ENCODE measurements around the gene TCF21.
A peak's percentile ranks its signal among the peaks of the same experiment; 100 is the strongest.

The TCF21 gene

GRCh38 chr6:133896344-133896721 lies 7.4 kb downstream of the TCF21 start:
- no peak overlapping the region for H3K4me3 ChIP-seq (replicated peaks in 1 of 2; ENCODE audit: low read depth in 2 of 2, low read length in 2 of 2)
- no peak for TF ChIP-seq CTCF (IDR thresholded peaks at IDR 0.05; ENCODE audit: low read depth, low read length)

GRCh38 chr6:133898263-133898662 lies 9.3 kb downstream of the TCF21 start:
- no peak for DNase-seq (ENCODE audit: low read depth in 2 of 2)
- TF ChIP-seq CTCF (IDR thresholded peaks at IDR 0.05; ENCODE audit: low read depth, low read length) = no peak
- H3K4me3 ChIP-seq (replicated peaks in 1 of 2; ENCODE audit: low read depth in 2 of 2, low read length in 2 of 2) = no peak overlapping the region

More at GRCh38 chr6:133896344-133896721, 7.4 kb downstream of the TCF21 start:
- no peak for DNase-seq (ENCODE audit: low read depth in 2 of 2)

- no peak for TF ChIP-seq CTCF (IDR thresholded peaks at IDR 0.05; ENCODE audit: low read depth, low read length)
- peak; percentile 56 to 72 for DNase-seq (ENCODE audit: low read depth in 2 of 2)
- H3K4me3 ChIP-seq (replicated peaks in 1 of 2; ENCODE audit: low read depth in 2 of 2, low read length in 2 of 2) = no peak overlapping the region
Observed at GRCh38 chr6:133899556-133899955, 10.6 kb downstream of the TCF21 start.

GRCh38 chr6:133903855-133904254 lies 14.9 kb downstream of the TCF21 start:
- DNase-seq (ENCODE audit: low read depth in 2 of 2) = no peak
- H3K4me3 ChIP-seq (replicated peaks in 1 of 2; ENCODE audit: low read depth in 2 of 2, low read length in 2 of 2) = no peak overlapping the region
- no peak for TF ChIP-seq CTCF (IDR thresholded peaks at IDR 0.05; ENCODE audit: low read depth, low read length)

- DNase-seq (ENCODE audit: low read depth in 2 of 2) = peak; percentile 19 to 28
Observed at GRCh38 chr6:133906050-133906449, 17.1 kb downstream of the TCF21 start.

GRCh38 chr6:133916650-133917151 lies 27.8 kb downstream of the TCF21 start:
- peak; percentile 94 to 95 for DNase-seq (ENCODE audit: low read depth in 2 of 2)

More at GRCh38 chr6:133906050-133906449, 17.1 kb downstream of the TCF21 start:
- no peak for TF ChIP-seq CTCF (IDR thresholded peaks at IDR 0.05; ENCODE audit: low read depth, low read length)
- H3K4me3 ChIP-seq (replicated peaks in 1 of 2; ENCODE audit: low read depth in 2 of 2, low read length in 2 of 2) = no peak overlapping the region

More at GRCh38 chr6:133916650-133917151, 27.8 kb downstream of the TCF21 start:
- TF ChIP-seq CTCF (IDR thresholded peaks at IDR 0.05; ENCODE audit: low read depth, low read length) = peak; percentile 86
- H3K4me3 ChIP-seq (replicated peaks in 1 of 2; ENCODE audit: low read depth in 2 of 2, low read length in 2 of 2) = no peak overlapping the region

Data from cardiac fibroblast (primary cell).